Hepatocyte (in vitro differentiated cells): ENCODE measurements around the gene IGDCC3. TPM values are rescaled to one million over a fixed set of nuclear protein-coding genes. Genes with fewer than 3 reads are reported as not detected.

ENCODE experiments used
- DNase-seq: peaks from one replicate; pipeline ENCODE4 v3.0.0-alpha.2; 2016; ENCODE audit warnings: low spot score
- H2AFZ ChIP-seq: fragments of 200-600 bp; sonication (generic); 2 replicates; pipeline ENCODE4 v1.6.0; 2016; ENCODE audit warnings: antibody characterized with exemption, mild to moderate bottlenecking
- H3K27ac ChIP-seq: fragments of 200-600 bp; sonication (generic); 2 replicates; pipeline ENCODE4 v1.5.1; 2016; ENCODE audit warnings: mild to moderate bottlenecking
- H3K27me3 ChIP-seq: fragments of 200-600 bp; sonication (generic); 2 replicates; pipeline ENCODE4 v1.6.1; 2016
- H3K36me3 ChIP-seq: fragments of 200-600 bp; sonication (generic); replicated peaks from 2 replicates; pipeline ENCODE4 v1.5.1; 2016; ENCODE audit warnings: low read depth; ENCODE audit not compliant: insufficient read depth
- H3K4me1 ChIP-seq: fragments of 200-600 bp; sonication (generic); 2 replicates; pipeline ENCODE4 v1.5.1; 2016; ENCODE audit warnings: mild to moderate bottlenecking, moderate library complexity; ENCODE audit not compliant: insufficient read depth
- H3K4me2 ChIP-seq: fragments of 200-600 bp; sonication (generic); 2 replicates; pipeline ENCODE4 v1.6.0; 2016
- H3K4me3 ChIP-seq: fragments of 200-600 bp; sonication (generic); 2 replicates; pipeline ENCODE4 v1.5.1; 2016; ENCODE audit warnings: mild to moderate bottlenecking
- H3K79me2 ChIP-seq: fragments of 200-600 bp; sonication (generic); 2 replicates; pipeline ENCODE4 v1.6.0; 2017; ENCODE audit warnings: mild to moderate bottlenecking
- H3K9me2 ChIP-seq: fragments of 200-600 bp; sonication (generic); replicated peaks from 2 replicates; pipeline ENCODE4 v1.6.0; 2017; ENCODE audit warnings: mild to moderate bottlenecking; ENCODE audit not compliant: insufficient read depth
- H3K9me3 ChIP-seq: fragments of 200-600 bp; sonication (generic); 2 replicates; pipeline ENCODE4 v1.5.1; 2016; ENCODE audit warnings: low read depth, mild to moderate bottlenecking
- H4K20me1 ChIP-seq: fragments of 200-600 bp; sonication (generic); 2 replicates; pipeline ENCODE4 v1.6.0; 2016; ENCODE audit warnings: mild to moderate bottlenecking; ENCODE audit not compliant: insufficient read depth, poor library complexity, severe bottlenecking
- EZH2 ChIP-seq: fragments of 200-600 bp; sonication (generic); IDR thresholded peaks from 2 replicates; pipeline ENCODE4 v1.6.1; 2016; ENCODE audit warnings: antibody characterized with exemption, mild to moderate bottlenecking, borderline replicate concordance
- EZH2phosphoT487 ChIP-seq: fragments of 200-600 bp; sonication (generic); IDR thresholded peaks from one replicate; pipeline ENCODE4 v1.6.1; 2018; ENCODE audit warnings: antibody characterized with exemption, mild to moderate bottlenecking, low read depth, moderate library complexity; ENCODE audit not compliant: unreplicated experiment, severe bottlenecking
- WGBS: methylation state at CpG from one replicate; pipeline ENCODE4 v1.1.6; 2016; ENCODE audit warnings: low lambda C conversion rate; ENCODE audit errors: missing lambda C conversion rate; 5-methylcytosine and 5-hydroxymethylcytosine counted together
- polyA plus RNA-seq: library from polyadenylated mRNA; unstranded; fragments of >200 nt; fragmentation: Nextera tagmentation; extraction: Ambion mirVana; gene quantifications from 2 replicates; pipeline ENCODE4 v1.2.1, GENCODE V29; 2016
- total RNA-seq: library from RNA; depleted of rRNA; stranded (reverse); fragments of >200 nt; gene quantifications from 2 replicates; pipeline ENCODE4 v1.2.3, GENCODE V29; 2014
- TF ChIP-seq, protein P1 (sequence below): fragments of 200-600 bp; sonication (generic); IDR thresholded peaks from 2 replicates; pipeline ENCODE4 v1.5.1; 2016; ENCODE audit warnings: antibody characterized with exemption, mild to moderate bottlenecking; ENCODE audit not compliant: poor library complexity

The IGDCC3 gene
- total and polyA plus RNA-seq, 2 experiments from 2014 or later: 8.1 to 14.8 TPM

DNA sequence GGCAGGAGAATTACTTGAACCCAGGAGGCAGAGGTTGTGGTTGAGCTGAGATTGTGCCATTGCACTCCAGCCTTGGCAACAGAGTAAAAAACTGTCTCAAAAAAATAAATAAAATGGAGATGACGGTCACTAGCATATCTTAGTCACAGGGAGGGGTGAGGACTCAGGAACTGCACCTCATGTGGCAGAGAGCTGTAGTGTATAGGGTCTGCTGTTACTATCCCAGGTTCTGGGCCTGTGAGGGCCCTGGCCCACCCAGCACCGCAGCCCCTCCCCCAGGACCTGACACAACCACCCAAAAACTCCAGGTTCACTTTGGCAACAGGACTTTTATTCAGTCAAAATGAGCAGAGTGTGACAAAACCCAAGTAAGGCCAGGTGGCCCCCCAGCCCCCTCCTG lies 51.0 kb downstream of the IGDCC3 start:
- H3K9me3 ChIP-seq: no peaks in the 10 kb centered on the region
- peaks cover 9% of the 10 kb centered on the region for H3K4me1 ChIP-seq
- DNase-seq: no peak
- H4K20me1 ChIP-seq: no peaks in the 10 kb centered on the region
- H3K9me2 ChIP-seq: no peaks in the 10 kb centered on the region
- no peaks in the 10 kb centered on the region for H3K79me2 ChIP-seq
- no peak overlapping the region for H2AFZ ChIP-seq
- H3K36me3 ChIP-seq: no peaks in the 10 kb centered on the region
- TF ChIP-seq EZH2phosphoT487: no peak
- TF ChIP-seq, protein P1, sequence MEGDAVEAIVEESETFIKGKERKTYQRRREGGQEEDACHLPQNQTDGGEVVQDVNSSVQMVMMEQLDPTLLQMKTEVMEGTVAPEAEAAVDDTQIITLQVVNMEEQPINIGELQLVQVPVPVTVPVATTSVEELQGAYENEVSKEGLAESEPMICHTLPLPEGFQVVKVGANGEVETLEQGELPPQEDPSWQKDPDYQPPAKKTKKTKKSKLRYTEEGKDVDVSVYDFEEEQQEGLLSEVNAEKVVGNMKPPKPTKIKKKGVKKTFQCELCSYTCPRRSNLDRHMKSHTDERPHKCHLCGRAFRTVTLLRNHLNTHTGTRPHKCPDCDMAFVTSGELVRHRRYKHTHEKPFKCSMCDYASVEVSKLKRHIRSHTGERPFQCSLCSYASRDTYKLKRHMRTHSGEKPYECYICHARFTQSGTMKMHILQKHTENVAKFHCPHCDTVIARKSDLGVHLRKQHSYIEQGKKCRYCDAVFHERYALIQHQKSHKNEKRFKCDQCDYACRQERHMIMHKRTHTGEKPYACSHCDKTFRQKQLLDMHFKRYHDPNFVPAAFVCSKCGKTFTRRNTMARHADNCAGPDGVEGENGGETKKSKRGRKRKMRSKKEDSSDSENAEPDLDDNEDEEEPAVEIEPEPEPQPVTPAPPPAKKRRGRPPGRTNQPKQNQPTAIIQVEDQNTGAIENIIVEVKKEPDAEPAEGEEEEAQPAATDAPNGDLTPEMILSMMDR: no peak
- TF ChIP-seq EZH2: no peak
- no peaks in the 10 kb centered on the region for H3K27me3 ChIP-seq
- no peak overlapping the region for H3K27ac ChIP-seq
- no peak overlapping the region for H3K4me2 ChIP-seq
- H3K4me3 ChIP-seq: no peak overlapping the region
- 79% methylated on average over 2 of the region's 2 CpGs for WGBS

DNA sequence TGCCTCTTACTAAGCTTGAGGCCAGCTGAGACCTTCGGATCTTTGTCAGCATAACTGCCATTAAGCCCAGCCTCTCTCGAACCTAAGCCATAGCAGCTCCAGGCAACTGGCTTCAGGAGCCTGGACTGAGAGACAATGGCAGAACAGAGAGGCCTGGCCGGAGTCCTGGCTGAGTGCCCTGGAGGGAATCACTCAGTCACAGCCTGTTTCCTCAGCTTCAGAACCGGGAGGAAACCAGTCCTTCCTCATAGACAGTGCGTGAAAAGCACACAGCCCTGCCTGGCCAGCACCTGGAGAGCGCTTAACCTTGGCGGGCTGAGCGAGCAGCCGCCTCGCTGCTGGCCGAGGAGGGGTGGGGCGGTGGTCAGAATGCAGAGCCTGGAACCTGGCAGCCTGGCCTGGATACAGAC lies 51.7 kb downstream of the IGDCC3 start:
- H3K9me3 ChIP-seq: no peaks in the 10 kb centered on the region
- H4K20me1 ChIP-seq: no peaks in the 10 kb centered on the region
- no peak overlapping the region for H3K4me3 ChIP-seq
- H3K9me2 ChIP-seq: no peaks in the 10 kb centered on the region
- H3K27me3 ChIP-seq: no peaks in the 10 kb centered on the region
- H2AFZ ChIP-seq: no peak overlapping the region
- H3K36me3 ChIP-seq: no peaks in the 10 kb centered on the region
- peak; percentile 51 for DNase-seq
- H3K27ac ChIP-seq: no peak overlapping the region
- H3K79me2 ChIP-seq: no peaks in the 10 kb centered on the region
- no peak for TF ChIP-seq EZH2
- TF ChIP-seq, protein P1: no peak
- TF ChIP-seq EZH2phosphoT487: no peak
- 32% methylated on average over 12 of the region's 12 CpGs for WGBS
- peaks cover 9% of the 10 kb centered on the region for H3K4me1 ChIP-seq
- H3K4me2 ChIP-seq: peak overlapping the region; percentile 45

DNA sequence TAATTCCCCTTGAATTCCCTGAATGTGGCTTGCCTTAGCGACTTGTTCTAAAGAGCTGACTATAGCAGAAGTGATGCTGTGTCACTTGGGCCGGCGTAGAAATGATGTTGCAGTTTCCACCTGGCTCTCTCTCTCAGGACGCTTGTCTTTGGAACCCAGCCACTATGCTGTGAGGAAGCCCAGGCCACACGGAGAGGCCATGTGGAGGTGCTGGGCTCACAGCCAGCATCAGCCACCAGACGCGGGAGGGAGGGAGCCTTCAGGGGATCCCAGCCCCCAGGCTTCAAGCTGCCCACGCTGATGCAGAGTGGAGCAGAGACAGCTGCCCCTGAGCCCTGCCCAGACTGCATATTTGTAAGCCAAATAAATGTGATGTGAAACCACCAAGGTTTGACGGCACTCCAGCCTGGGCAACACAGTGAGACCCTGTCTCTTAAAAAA lies 54.7 kb downstream of the IGDCC3 start:
- 44% methylated on average over 9 of the region's 9 CpGs for WGBS
- no peak overlapping the region for H2AFZ ChIP-seq
- no peaks in the 10 kb centered on the region for H4K20me1 ChIP-seq
- TF ChIP-seq EZH2 (no peak), EZH2phosphoT487 (no peak)
- TF ChIP-seq, protein P1: no peak
- no peak overlapping the region for H3K4me3 ChIP-seq
- no peaks in the 10 kb centered on the region for H3K9me2 ChIP-seq
- H3K9me3 ChIP-seq: no peaks in the 10 kb centered on the region
- peak; percentile 76 for DNase-seq
- H3K79me2 ChIP-seq: no peaks in the 10 kb centered on the region
- H3K36me3 ChIP-seq: no peaks in the 10 kb centered on the region
- H3K4me2 ChIP-seq: no peak overlapping the region
- H3K4me1 ChIP-seq: peaks cover 9% of the 10 kb centered on the region
- H3K27me3 ChIP-seq: no peaks in the 10 kb centered on the region
- no peak overlapping the region for H3K27ac ChIP-seq

DNA sequence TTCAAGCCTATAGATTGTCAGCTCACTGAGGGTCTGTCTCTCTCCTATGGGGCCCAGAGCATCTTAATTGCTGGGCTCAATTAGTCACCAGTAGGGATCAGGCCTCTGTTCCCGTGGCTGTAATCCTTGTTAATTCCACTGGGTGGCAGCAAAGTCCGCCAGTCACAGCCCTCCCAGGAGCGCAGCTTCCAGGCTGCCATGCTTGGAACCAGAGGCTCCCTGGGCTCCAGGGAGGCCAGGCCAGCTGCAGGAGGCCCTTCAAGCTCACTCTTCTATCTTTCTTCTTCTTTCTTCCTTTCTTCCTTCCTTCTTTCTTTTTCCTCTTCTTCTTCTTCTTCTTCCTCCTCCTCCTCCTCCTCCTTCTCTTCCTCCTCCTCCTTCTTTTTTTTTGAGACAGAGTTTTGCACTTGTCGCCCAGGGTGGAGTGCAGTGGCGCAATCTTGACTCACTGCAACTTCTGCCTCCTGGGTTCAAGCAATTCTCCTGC lies 58.9 kb downstream of the IGDCC3 start:
- Histone ChIP-seq H3K9me3 (no peaks in the 10 kb centered on the region), H2AFZ (no peak overlapping the region), H4K20me1 (no peaks in the 10 kb centered on the region), H3K79me2 (no peaks in the 10 kb centered on the region), H3K36me3 (no peaks in the 10 kb centered on the region), H3K4me3 (no peak overlapping the region), H3K27me3 (no peaks in the 10 kb centered on the region), H3K9me2 (no peaks in the 10 kb centered on the region), H3K4me2 (no peak overlapping the region), H3K4me1 (no peaks in the 10 kb centered on the region), H3K27ac (no peak overlapping the region)
- 40% methylated on average over 5 of the region's 5 CpGs for WGBS
- TF ChIP-seq EZH2: no peak
- TF ChIP-seq, protein P1: peak; percentile 89
- DNase-seq: peak; percentile 90
